ENCODE measurements around the gene DLGAP1. TPM values are rescaled to one million over a fixed set of nuclear protein-coding genes. Genes with fewer than 3 reads are reported as not detected.

The DLGAP1 gene
- total and polyA plus RNA-seq, 2 of the 13 experiments (the other 11 are each of a cell fraction or from before 2014, with no cell fraction given) = 0.01 TPM; not detected in 1

- 0 out of 2 replicates have a peak, but pooled peaks have one; percentile 31 for TF ChIP-seq ZBTB37 (CRISPR knock-in tag; IDR thresholded peaks at IDR 0.05)
- no peak for TF ChIP-seq ZNF570 (CRISPR knock-in tag; IDR thresholded peaks at IDR 0.05; ENCODE audit: borderline replicate concordance)
- peak in 1 of 2 experiments; percentile 79; a peak in 1 of 4 replicates for TF ChIP-seq ATF4 (CRISPR knock-in tag; IDR thresholded peaks at IDR 0.05)
- TF ChIP-seq SNAPC4 (CRISPR knock-in tag; IDR thresholded peaks at IDR 0.05) = no peak
- TF ChIP-seq ZFX (CRISPR knock-in tag; IDR thresholded peaks at IDR 0.05; ENCODE audit: low read depth) = peak; percentile 93
- no peak for TF ChIP-seq HES4 (CRISPR knock-in tag; IDR thresholded peaks at IDR 0.05; ENCODE audit: borderline replicate concordance)
- no peak for TF ChIP-seq ZNF878 (CRISPR knock-in tag; IDR thresholded peaks at IDR 0.05)
- peak; percentile 3; the same call in 1 of the 2 replicates for TF ChIP-seq ATF1 (CRISPR knock-in tag; IDR thresholded peaks at IDR 0.05)
- TF ChIP-seq ZSCAN25 (CRISPR knock-in tag; IDR thresholded peaks at IDR 0.05) = peak; percentile 73; the same call in 1 of the 2 replicates
- TF ChIP-seq CREM (IDR thresholded peaks at IDR 0.05) = peak; percentile 75
- TF ChIP-seq CREM (CRISPR knock-in tag; IDR thresholded peaks at IDR 0.05) = no peak
- 0 out of 2 replicates have a peak, but pooled peaks have one; percentile 58 for TF ChIP-seq DNMT1 (CRISPR knock-in tag; IDR thresholded peaks at IDR 0.05)
- no peak for TF ChIP-seq NR3C1 (CRISPR knock-in tag; IDR thresholded peaks at IDR 0.05)
- peak; percentile 96 for TF ChIP-seq TBX2 (CRISPR knock-in tag; IDR thresholded peaks at IDR 0.05; ENCODE audit: borderline replicate concordance)
- TF ChIP-seq ZNF782 (CRISPR knock-in tag; IDR thresholded peaks at IDR 0.05; ENCODE audit: borderline replicate concordance) = peak; percentile 89
- no peak for TF ChIP-seq PCBP2 (optimal IDR thresholded peaks at IDR 0.05; ENCODE audit: low read depth, low read length, poor library complexity, severe bottlenecking)
- TF ChIP-seq PREB (CRISPR knock-in tag; IDR thresholded peaks at IDR 0.05) = no peak
- 0 out of 2 replicates have a peak, but pooled peaks have one; percentile 9 for TF ChIP-seq ZNF839 (CRISPR knock-in tag; IDR thresholded peaks at IDR 0.05; ENCODE audit: borderline replicate concordance)
- no peak for TF ChIP-seq PHF5A (CRISPR knock-in tag; IDR thresholded peaks at IDR 0.05; ENCODE audit: low read depth, unreplicated experiment)
- TF ChIP-seq MYNN (CRISPR knock-in tag; IDR thresholded peaks at IDR 0.05; ENCODE audit: low read depth) = no peak
- TF ChIP-seq ZNF746 (CRISPR knock-in tag; IDR thresholded peaks at IDR 0.05) = peak; percentile 83
These were observed 831.1 kb downstream of the DLGAP1 start (continued) for GRCh38 chr18:3623769-3624545.

Measured in HepG2 (cell line).